Measurements from ENCODE around the gene HAPLN2.

Gene HAPLN2

GRCh38 chr1:156578055-156578454 lies 41.2 kb upstream of the HAPLN2 start:
- DNase-seq (ENCODE audit: low read depth): no peak
- H3K4me3 ChIP-seq (ENCODE audit: low read depth, low read length): no peak overlapping the region
- no peak for TF ChIP-seq CTCF (IDR thresholded peaks at IDR 0.05; ENCODE audit: insufficient read depth, low read depth, low read length, missing control alignments)

- H3K4me3 ChIP-seq (ENCODE audit: low read depth, low read length): no peak within 1 kb of the TSS
- TF ChIP-seq CTCF (IDR thresholded peaks at IDR 0.05; ENCODE audit: insufficient read depth, low read depth, low read length, missing control alignments): no peak
- no peak for DNase-seq (ENCODE audit: low read depth)
Measured at GRCh38 chr1:156579472-156579871, 39.7 kb upstream of the HAPLN2 start, which contains the start of gene TTC24. TSS of gene TTC24 (plus strand) at chr1:156579723. CDS start at chr1:156581365, 1,642 bp downstream.

GRCh38 chr1:156581661-156582387 lies 37.4 kb upstream of the HAPLN2 start:
- no peak for DNase-seq (ENCODE audit: low read depth)
- no peak overlapping the region for H3K4me3 ChIP-seq (ENCODE audit: low read depth, low read length)

GRCh38 chr1:156582388-156583017 lies 36.7 kb upstream of the HAPLN2 start:
- no peak overlapping the region for H3K4me3 ChIP-seq (ENCODE audit: low read depth, low read length)
- peak; percentile 16 for DNase-seq (ENCODE audit: low read depth)
- TF ChIP-seq CTCF (IDR thresholded peaks at IDR 0.05; ENCODE audit: insufficient read depth, low read depth, low read length, missing control alignments): no peak

More at GRCh38 chr1:156581661-156582387, 37.4 kb upstream of the HAPLN2 start:
- no peak for TF ChIP-seq CTCF (IDR thresholded peaks at IDR 0.05; ENCODE audit: insufficient read depth, low read depth, low read length, missing control alignments)

GRCh38 chr1:156583821-156584622 lies 35.2 kb upstream of the HAPLN2 start:
- peak; percentile 93 for DNase-seq (ENCODE audit: low read depth)
- TF ChIP-seq CTCF (IDR thresholded peaks at IDR 0.05; ENCODE audit: insufficient read depth, low read depth, low read length, missing control alignments): peak; percentile 94
- H3K4me3 ChIP-seq (ENCODE audit: low read depth, low read length): no peak overlapping the region

- H3K4me3 ChIP-seq (ENCODE audit: low read depth, low read length): no peak overlapping the region
- DNase-seq (ENCODE audit: low read depth): peak; percentile 40
- TF ChIP-seq CTCF (IDR thresholded peaks at IDR 0.05; ENCODE audit: insufficient read depth, low read depth, low read length, missing control alignments): peak; percentile 56
Measured at GRCh38 chr1:156584813-156585212, 34.4 kb upstream of the HAPLN2 start.
